SU-DHL-6 (cell line): ENCODE results near the gene TMEM132A.

Experiments
- H2AFZ ChIP-seq: fragments of 200-600 bp; sonication (generic); 2 replicates; pipeline ENCODE4 v1.6.1; 2014; ENCODE audit warnings: low read depth, mild to moderate bottlenecking, moderate library complexity, mixed read lengths, antibody characterized with exemption, low read length; ENCODE audit not compliant: severe bottlenecking
- H3F3A ChIP-seq: fragments of 200-600 bp; shearing (Covaris generic); 2 replicates; pipeline ENCODE4 v1.6.0; 2016; ENCODE audit warnings: antibody characterized with exemption, mild to moderate bottlenecking; ENCODE audit not compliant: insufficient read depth
- H3K27ac ChIP-seq: fragments of 200-600 bp; sonication (generic); 2 replicates; pipeline ENCODE4 v1.5.1; 2016; ENCODE audit warnings: low read depth, mild to moderate bottlenecking, low read length, moderate library complexity, mixed read lengths
- H3K27me3 ChIP-seq: fragments of 200-600 bp; sonication (generic), shearing (Covaris generic); 2 replicates; pipeline ENCODE4 v1.6.0; 2014; ENCODE audit warnings: mild to moderate bottlenecking, low read length
- H3K36me3 ChIP-seq: fragments of 200-600 bp; sonication (generic); 2 replicates; pipeline ENCODE4 v1.6.1; 2014; ENCODE audit warnings: mild to moderate bottlenecking, low read length, mixed read lengths
- H3K4me2 ChIP-seq: fragments of 300-600, 200-600 bp; shearing (Covaris generic), sonication (generic); 2 replicates; pipeline ENCODE4 v1.6.0; 2014; ENCODE audit warnings: low read length, low read depth, mild to moderate bottlenecking; ENCODE audit not compliant: poor library complexity, severe bottlenecking
- H3K4me3 ChIP-seq: fragments of 200-600 bp; sonication (generic); 2 replicates; pipeline ENCODE4 v1.5.1; 2014; ENCODE audit warnings: antibody characterized with exemption, low read length, mild to moderate bottlenecking, mixed read lengths; ENCODE audit not compliant: insufficient read depth, poor library complexity, severe bottlenecking
- H3K79me2 ChIP-seq: fragments of 200-600 bp; sonication (generic); 2 replicates; pipeline ENCODE4 v1.6.1; 2014; ENCODE audit warnings: mild to moderate bottlenecking, low read length, moderate library complexity; ENCODE audit not compliant: insufficient read depth
- H3K9ac ChIP-seq: fragments of 200-600 bp; sonication (generic); 2 replicates; pipeline ENCODE4 v1.7.0; 2014; ENCODE audit warnings: mild to moderate bottlenecking, low read length
- H3K9me2 ChIP-seq: fragments of 200-600 bp; sonication (generic); replicated peaks from 2 replicates; pipeline ENCODE4 v1.6.1; 2014; ENCODE audit warnings: low read length; ENCODE audit not compliant: insufficient read depth
- H3K9me3 ChIP-seq: fragments of 200-600 bp; sonication (generic); 2 replicates; pipeline ENCODE4 v1.6.1; 2014; ENCODE audit warnings: low read length, mixed read lengths; ENCODE audit not compliant: insufficient read depth
- H4K20me1 ChIP-seq: fragments of 200-600 bp; sonication (generic); 2 replicates; pipeline ENCODE4 v1.6.1; 2014; ENCODE audit warnings: low read depth, mild to moderate bottlenecking, antibody characterized with exemption, low read length, moderate library complexity, mixed read lengths
- CTCF ChIP-seq: fragments of 200-600 bp; sonication (generic); IDR thresholded peaks from one replicate; pipeline ENCODE4 v1.5.1; 2017; ENCODE audit warnings: antibody characterized with exemption, mild to moderate bottlenecking, low read length, moderate library complexity; ENCODE audit not compliant: insufficient read depth, poor library complexity, severe bottlenecking
- EZH2phosphoT487 ChIP-seq: fragments of 200-600 bp; sonication (generic), shearing (Covaris generic); conservative IDR thresholded peaks from 2 replicates; pipeline ENCODE4 v1.6.1; 2018; ENCODE audit warnings: mild to moderate bottlenecking, antibody characterized with exemption, low read length, moderate library complexity, mixed read lengths

Gene TMEM132A

DNA sequence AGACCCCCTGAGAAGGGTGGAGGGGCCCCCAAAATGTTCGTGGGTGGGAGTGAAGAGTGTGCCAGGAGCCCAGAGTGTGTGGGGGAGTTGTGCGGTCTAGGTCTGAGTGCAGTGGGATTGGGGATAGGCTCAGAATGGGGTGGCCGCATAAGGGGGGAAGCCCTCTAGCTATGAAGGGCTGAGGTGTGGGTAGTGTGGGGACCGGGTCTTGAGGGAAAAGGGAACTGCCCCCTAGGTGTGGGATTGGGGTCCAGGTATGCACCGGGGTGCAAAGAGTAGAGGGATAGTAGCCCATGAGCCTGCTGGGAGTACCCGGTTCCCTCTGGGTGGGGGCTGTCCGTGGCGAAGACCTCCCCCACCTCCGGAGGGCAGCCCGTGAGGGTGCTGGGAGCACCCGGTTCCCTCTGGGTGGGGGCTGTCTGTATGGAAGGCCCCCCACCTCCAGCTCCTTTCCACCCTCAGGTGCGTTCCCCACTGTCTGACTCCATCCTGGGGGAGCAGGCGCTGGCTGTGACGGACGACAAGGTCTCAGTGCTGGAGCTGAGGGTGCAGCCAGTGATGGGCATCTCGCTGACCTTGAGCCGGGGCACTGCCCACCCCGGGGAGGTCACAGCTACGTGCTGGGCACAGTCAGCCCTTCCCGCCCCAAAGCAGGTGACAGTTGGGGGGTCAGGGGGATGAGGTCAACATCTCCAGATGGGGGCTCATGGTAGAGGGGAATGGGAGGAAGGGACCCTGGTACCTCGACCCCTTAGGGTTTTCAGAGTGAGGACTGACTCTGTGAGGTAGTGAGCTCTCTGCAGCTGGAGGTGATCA is 10.7 kb downstream of the TMEM132A start:
- Histone ChIP-seq H3K79me2 (no peaks in the 10 kb centered on the region), H3K4me2 (no peak overlapping the region), H3K27me3 (no peaks in the 10 kb centered on the region), H3K27ac (no peak overlapping the region), H2AFZ (no peak overlapping the region), H3K9ac (no peak overlapping the region), H3K9me3 (no peaks in the 10 kb centered on the region), H3K9me2 (no peaks in the 10 kb centered on the region), H3K4me3 (no peak overlapping the region), H3F3A (peaks cover 10% of the 10 kb centered on the region), H3K36me3 (no peaks in the 10 kb centered on the region), H4K20me1 (no peaks in the 10 kb centered on the region)
- TF ChIP-seq EZH2phosphoT487 = no peak
- TF ChIP-seq CTCF = no peak

GRCh38 chr11:60935676-60936442 is 11.6 kb downstream of the TMEM132A start:
- Histone ChIP-seq H3K4me3 (no peak overlapping the region), H3K79me2 (no peaks in the 10 kb centered on the region), H3K9ac (no peak overlapping the region), H3K27me3 (no peaks in the 10 kb centered on the region), H3K9me3 (no peaks in the 10 kb centered on the region), H3K27ac (no peak overlapping the region), H3F3A (peaks cover 10% of the 10 kb centered on the region), H2AFZ (no peak overlapping the region), H3K9me2 (no peaks in the 10 kb centered on the region), H3K4me2 (no peak overlapping the region), H3K36me3 (no peaks in the 10 kb centered on the region), H4K20me1 (no peaks in the 10 kb centered on the region)
- no peak for TF ChIP-seq CTCF
- TF ChIP-seq EZH2phosphoT487 = no peak

- no peaks in the 10 kb centered on the region for H4K20me1 ChIP-seq
- H3K36me3 ChIP-seq = no peaks in the 10 kb centered on the region
- no peak overlapping the region for H3K9ac ChIP-seq
- no peaks in the 10 kb centered on the region for H3K27me3 ChIP-seq
- no peak overlapping the region for H3K4me2 ChIP-seq
- H3K4me3 ChIP-seq = no peak overlapping the region
- H3K79me2 ChIP-seq = no peaks in the 10 kb centered on the region
- peaks cover 10% of the 10 kb centered on the region for H3F3A ChIP-seq
- no peak overlapping the region for H3K27ac ChIP-seq
- no peaks in the 10 kb centered on the region for H3K9me2 ChIP-seq
- TF ChIP-seq CTCF (no peak), EZH2phosphoT487 (no peak)
- H3K9me3 ChIP-seq = no peaks in the 10 kb centered on the region
- no peak overlapping the region for H2AFZ ChIP-seq
These were observed 12.3 kb downstream of the TMEM132A start for GRCh38 chr11:60936467-60937143.
